HG03039 (cell line): ENCODE measurements around the gene CXorf58.
A peak's percentile ranks its signal among the peaks of the same experiment; 100 is the strongest.
"Not testable (repeated sequence)": the region's sequence is repeated elsewhere in the genome, so short reads cannot be mapped to it uniquely, and the experiment has no call there.

Source experiments
- ATAC-seq: cut with Tn5 transposase; IDR thresholded peaks from one replicate; pipeline ENCODE4 v1.9.1; 2021; ENCODE audit warnings: mild to moderate bottlenecking, moderate library complexity; ENCODE audit not compliant: unreplicated experiment

The CXorf58 gene

DNA sequence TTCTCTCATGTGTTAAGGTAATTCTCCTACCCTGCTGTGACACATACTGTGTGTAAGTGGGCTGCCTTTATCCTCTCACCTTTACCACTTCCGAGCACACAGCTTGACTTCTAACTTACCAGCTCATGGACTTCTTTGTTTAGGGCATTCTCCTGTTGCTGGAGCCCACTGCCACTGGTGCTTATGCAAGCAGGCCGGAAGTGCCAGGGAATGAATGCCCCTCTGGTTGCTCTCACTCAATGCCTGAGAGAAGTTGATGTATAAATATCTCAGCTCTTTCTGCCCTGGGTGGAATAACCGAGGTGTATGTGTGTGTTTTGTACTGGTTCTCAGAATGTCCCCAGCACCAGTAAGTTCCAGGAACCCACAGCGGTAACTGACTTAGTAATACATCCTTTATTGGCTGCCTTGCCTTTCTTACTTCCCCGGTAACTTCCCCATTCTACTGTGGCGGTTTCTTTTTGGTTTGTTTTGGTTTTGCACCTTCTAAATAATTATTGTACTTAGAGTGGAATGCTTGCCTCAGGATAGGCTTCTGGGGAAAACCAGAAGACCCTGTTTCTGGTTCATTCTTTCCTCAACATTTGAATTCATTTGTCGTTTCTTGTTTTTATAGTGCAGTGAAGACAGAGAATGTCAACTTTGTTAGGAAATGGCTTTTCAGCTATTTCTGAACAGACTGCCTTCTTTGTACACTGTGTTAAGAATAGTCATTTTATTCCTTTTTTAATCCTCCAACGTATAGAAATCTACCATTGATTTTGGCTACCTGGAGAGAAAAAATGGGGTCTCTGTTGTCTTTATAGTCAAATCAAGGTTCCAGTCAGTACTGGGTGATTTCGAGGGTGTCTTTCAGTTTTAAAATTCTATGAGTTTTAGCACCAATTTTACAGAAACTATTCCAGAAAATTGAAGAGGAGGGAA is 45.4 kb downstream of the CXorf58 start:
- ATAC-seq, result peak; percentile 96

DNA sequence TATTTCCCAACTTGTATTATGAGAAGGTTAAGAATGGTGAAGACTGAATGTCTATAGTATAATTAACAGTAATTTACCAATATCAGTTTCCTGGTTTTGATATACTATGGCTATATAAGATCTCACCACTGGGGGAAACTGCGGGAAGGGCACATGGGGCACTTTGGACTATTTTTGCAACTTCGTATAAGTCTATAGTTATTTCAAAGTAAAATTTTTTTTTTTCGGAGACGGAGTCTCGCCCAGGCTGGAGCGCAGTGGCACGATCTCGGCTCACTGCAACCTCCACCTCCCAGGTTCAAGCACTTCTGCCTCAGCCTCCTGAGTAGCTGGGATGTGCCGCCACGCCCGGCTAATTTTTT is 46.1 kb downstream of the CXorf58 start:
- no peak for ATAC-seq

DNA sequence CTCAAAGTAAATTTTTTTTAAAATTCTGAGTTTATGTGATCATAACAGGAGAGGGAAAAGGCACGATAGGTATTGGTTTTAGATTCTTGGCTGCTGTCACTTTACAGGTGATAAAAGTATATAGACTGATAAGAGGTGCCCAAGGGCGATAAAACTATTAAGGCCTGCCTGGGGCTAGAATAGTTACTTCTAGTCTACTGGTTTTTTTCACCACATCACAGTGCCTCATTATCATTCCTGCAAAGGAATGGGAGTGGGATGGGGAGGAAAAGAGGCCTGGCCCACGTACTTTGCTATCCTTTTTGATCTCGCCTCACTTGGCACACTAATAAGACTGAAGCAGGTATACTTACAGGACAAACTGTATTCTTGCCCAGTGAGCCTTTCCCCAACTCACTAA is 46.6 kb downstream of the CXorf58 start:
- no peak for ATAC-seq

DNA sequence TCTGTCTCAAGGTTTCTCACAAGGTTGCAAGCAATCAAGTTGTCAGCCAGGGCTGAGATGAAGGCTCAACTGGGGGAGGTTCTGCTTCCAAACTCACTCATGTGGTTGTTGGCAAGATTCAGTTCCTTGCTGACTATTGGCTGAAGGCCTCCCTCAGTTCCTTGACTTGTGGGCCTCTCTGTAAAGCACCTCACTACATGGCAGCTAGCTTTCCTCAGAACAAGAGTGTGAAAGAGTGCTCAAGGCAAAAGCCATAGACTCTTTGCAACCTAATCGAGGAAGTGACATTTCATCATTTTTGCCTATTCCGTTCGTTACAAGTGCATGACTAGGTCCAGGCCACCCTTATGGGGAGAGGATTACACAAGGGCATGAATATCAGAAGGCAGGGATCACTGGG is 52.0 kb downstream of the CXorf58 start:
- ATAC-seq, result no peak

DNA sequence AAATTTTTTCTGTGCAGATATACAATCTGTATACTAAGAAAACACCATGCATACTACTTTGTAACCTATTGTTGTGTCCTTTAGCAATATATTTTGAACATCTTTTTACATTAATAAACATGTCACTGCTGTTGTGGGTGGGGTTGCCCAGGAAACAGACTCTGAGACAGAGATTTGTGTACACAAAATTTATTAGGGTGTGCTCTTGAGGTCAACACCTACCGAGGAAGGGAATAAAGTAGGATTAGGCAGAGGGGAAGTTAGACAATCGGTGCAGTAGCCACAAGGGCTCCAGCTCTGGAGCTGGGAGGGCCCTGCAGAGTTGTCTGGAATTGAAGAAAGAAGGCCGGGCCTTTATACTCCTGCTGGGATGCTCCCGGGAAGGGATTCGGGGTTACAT is 56.4 kb downstream of the CXorf58 start:
- ATAC-seq, result no peak

DNA sequence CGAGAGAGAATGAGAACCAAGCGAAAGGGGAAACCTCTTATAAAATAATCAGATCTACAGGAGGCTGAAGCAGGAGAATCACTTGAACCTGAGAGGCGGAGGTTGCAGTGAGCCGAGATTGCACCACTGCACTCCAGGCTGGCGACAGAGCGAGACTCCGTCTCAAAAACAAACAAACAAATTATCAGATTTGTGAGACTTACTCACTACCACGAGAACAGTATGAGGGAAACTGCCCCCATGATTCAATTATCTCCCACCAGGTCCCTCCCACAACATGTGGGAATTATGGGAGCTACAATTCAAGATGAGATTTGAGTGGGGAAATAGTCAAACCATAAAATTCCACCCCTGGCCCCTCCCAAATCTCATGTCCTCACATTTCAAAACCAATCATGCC is 57.8 kb downstream of the CXorf58 start:
- ATAC-seq, result not testable (repeated sequence)

DNA sequence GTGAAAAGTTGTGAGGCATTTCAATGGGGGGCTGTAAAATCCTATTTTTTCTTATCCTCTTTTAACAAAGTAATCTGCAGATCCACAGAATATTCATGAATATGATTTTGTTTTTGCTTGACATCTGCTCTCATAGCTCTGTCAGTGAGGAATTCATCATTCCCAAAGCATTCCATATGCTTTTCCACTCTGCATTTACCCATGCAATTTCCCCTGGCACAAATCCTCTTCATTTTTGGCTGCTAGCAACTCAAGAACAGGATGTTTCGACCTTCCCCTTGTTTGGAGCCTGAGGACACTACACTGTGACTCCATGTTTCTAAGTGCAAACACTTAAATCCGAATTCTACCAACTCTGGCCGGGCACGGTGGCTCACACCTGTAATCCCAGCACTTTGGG is 70.7 kb downstream of the CXorf58 start:
- ATAC-seq, result no peak

DNA sequence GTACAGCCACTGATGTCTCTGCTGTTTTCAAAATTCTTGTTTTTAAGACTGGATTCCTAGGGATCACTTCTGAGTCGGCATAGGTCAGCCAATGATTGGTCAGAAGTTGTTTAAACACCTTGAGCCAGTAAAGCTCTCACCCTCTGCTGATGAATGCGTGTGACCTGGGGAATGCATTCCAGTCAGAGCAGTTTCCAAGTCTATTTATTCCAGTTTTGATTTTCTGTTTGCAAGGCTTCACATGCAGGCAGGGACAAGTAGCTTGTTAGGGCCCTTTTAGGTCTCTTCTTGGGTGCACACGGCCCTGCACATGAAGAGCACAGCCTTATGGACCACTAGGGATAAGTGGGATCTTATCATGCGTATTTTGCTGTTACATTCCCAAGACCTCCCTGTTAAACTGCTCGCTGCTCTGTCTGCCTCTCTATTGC is 72.2 kb downstream of the CXorf58 start:
- no peak for ATAC-seq

DNA sequence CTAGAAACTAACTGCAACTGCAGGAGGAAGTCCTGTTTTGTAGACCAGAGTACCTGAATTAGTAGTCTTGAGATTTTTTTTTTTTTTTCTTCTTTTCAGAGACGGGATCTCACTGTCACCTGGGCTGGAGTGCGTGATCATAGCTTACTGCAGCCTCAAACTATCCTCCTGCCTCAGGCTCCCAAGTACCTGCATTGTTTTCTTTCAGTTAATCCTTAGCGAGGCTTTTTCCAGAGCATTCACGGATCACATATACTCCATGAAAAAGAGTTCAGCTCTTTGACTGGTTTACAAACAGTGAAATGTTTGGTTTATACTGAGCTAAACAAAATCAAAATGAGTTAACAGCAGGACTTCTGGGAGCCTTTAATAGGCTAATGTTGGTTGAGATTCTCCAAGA is 73.4 kb downstream of the CXorf58 start:
- no peak for ATAC-seq

DNA sequence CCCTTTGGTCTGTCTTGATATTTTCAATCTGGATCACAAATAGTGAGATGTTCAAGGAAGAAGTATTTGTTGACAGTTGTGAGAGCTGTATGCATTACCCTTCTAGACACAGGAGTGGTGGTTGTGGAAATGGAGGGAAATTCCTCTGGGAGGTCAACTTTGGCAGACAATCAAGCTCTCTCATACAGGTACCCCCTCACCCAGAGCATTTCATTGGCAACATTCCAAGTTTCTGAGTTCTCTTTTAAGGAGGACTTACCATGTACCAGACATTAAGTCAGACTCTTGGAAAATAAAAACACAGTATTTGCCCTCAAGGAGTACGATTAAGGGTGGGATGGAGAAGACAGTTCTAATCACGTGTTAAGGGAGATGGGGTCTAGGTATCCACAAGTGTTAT is 73.9 kb downstream of the CXorf58 start:
- no peak for ATAC-seq

DNA sequence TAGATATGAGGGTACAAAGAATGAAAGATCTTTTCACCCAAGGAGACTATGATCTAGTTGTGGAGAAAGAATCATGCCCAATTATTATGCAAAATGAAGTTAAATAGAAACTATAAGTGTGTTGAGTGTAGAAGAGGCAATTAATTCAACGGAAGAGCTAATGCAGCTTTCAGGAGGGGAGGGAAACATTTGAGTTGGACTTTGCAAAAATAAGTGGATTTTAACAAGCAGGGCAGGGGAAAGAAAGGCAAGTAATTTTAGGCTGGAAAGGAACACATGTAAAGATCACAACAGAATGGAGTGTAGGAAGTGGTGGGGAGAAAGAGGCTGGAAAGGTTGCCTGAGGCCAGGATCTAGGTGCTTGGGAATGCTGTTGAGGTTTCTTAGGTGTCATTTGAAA is 75.1 kb downstream of the CXorf58 start:
- no peak for ATAC-seq
